Cardiac muscle cell (in vitro differentiated cells and primary cell): ENCODE results near the gene ZNF407. TPM values are rescaled to one million over a fixed set of nuclear protein-coding genes. Genes with fewer than 3 reads are reported as not detected.

Experiments used
- DNase-seq, 2 donors: peaks; one replicate each; pipeline versions ENCODE4 v3.0.0 to v3.0.0-alpha.2; 2010 to 2017; ENCODE audit warnings: low read depth in 1 of 2, low spot score in 1 of 2
- H3K27ac ChIP-seq: fragments of 200-600 bp; sonication (generic); 2 replicates; pipeline ENCODE4 v1.5.1; 2016
- H3K27me3 ChIP-seq: fragments of 200-600 bp; sonication (generic); 2 replicates; pipeline ENCODE4 v1.6.0; 2016; ENCODE audit warnings: control low read depth
- H3K36me3 ChIP-seq: fragments of 200-600 bp; sonication (generic); 2 replicates; pipeline ENCODE4 v1.5.1; 2016; ENCODE audit warnings: control low read depth
- H3K4me1 ChIP-seq: fragments of 200-600 bp; sonication (generic); 2 replicates; pipeline ENCODE4 v1.8.1; 2017; ENCODE audit warnings: low read depth, mild to moderate bottlenecking, mixed run types
- H3K4me3 ChIP-seq: fragments of 200-600 bp; sonication (generic); 2 replicates; pipeline ENCODE4 v1.5.1; 2016; ENCODE audit warnings: mild to moderate bottlenecking
- H3K9me3 ChIP-seq: fragments of 200-600 bp; sonication (generic); 2 replicates; pipeline ENCODE4 v1.5.1; 2017; ENCODE audit warnings: low read depth, mild to moderate bottlenecking, control low read depth
- polyA plus RNA-seq: library from polyadenylated mRNA; unstranded; fragments of >200 nt; fragmentation: Nextera tagmentation; extraction: Ambion mirVana; gene quantifications from 2 replicates; pipeline ENCODE4 v1.2.1, GENCODE V29; 2016
- total RNA-seq: library from RNA; depleted of rRNA; stranded (reverse); fragments of >200 nt; gene quantifications from 2 replicates; pipeline ENCODE4 v1.2.3, GENCODE V29; 2016
- TF ChIP-seq, protein P1 (sequence below): IDR thresholded peaks from 2 replicates; pipeline ENCODE4 v1.5.1; 2012; ENCODE audit warnings: low read depth, mild to moderate bottlenecking, low read length

ZNF407 gene
- total and polyA plus RNA-seq, 2 experiments from 2014 or later = 4.6 to 8.0 TPM

DNA sequence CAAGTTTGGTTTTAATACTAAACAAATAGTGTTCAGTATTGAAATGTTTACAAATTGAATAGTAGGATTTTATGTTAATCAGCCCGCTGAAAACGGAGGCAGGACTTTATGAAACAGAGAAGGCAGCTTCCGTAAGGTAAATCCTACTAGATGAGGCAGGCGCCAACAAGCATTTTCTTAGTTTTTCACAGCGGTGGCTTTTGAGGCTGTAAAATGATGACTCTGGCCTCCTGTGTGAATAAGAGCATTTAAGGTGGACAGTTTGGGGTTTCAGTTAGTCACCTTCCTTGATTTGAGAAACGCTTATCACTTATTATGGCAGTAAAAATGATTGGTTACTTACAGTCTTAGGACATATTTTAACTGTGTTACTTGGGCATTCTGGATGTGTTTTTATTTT, 398.4 kb downstream of the ZNF407 start:
- H3K27me3 ChIP-seq = no peaks in the 10 kb centered on the region
- H3K36me3 ChIP-seq = no peaks in the 10 kb centered on the region
- H3K9me3 ChIP-seq = no peaks in the 10 kb centered on the region
- no peak for DNase-seq
- peaks cover 10% of the 10 kb centered on the region for H3K4me1 ChIP-seq
- TF ChIP-seq, protein P1, sequence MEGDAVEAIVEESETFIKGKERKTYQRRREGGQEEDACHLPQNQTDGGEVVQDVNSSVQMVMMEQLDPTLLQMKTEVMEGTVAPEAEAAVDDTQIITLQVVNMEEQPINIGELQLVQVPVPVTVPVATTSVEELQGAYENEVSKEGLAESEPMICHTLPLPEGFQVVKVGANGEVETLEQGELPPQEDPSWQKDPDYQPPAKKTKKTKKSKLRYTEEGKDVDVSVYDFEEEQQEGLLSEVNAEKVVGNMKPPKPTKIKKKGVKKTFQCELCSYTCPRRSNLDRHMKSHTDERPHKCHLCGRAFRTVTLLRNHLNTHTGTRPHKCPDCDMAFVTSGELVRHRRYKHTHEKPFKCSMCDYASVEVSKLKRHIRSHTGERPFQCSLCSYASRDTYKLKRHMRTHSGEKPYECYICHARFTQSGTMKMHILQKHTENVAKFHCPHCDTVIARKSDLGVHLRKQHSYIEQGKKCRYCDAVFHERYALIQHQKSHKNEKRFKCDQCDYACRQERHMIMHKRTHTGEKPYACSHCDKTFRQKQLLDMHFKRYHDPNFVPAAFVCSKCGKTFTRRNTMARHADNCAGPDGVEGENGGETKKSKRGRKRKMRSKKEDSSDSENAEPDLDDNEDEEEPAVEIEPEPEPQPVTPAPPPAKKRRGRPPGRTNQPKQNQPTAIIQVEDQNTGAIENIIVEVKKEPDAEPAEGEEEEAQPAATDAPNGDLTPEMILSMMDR = no peak
- H3K4me3 ChIP-seq = no peak overlapping the region
- no peak overlapping the region for H3K27ac ChIP-seq

DNA sequence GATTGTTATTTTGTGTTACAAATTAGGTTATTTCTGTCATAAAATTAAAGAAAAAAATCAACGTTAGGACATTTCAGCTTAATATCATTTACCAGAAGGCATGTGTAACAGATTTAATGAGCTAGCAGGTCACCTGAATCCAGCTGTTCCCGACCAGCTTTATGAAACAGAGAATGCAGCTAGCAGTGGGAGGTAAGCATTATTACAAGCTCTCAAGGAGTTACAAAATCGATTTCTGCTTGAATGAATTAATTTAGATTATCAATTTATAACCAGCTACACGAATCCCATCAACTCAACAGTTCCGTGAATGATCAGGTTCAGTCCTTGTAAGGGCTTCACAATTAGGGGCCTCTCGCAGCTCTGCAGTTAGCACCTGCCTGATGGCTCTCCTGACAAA, 399.3 kb downstream of the ZNF407 start:
- TF ChIP-seq, protein P1 = no peak
- Histone ChIP-seq H3K36me3 (no peaks in the 10 kb centered on the region), H3K27me3 (no peaks in the 10 kb centered on the region), H3K4me3 (no peak overlapping the region), H3K9me3 (no peaks in the 10 kb centered on the region), H3K4me1 (peaks cover 10% of the 10 kb centered on the region), H3K27ac (no peak overlapping the region)
- no peak for DNase-seq

DNA sequence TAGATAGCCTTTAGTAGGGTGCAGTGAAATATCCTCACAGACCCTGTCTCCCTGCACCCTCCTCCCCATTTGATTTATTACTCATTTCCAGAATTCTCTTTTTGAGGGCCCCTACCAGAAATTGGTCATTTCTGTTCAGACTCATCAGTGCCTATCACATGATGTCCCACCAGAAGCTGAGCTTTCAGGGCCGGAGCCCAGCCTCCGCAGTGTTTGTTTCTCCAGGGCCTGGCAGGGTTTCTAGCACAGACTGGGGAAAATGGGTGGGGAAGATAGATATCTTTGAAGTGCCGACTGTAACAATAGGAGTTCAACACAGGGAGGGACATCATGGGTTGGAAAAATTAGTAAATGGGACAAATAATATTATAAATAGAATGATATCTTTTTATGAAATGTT, 403.2 kb downstream of the ZNF407 start:
- H3K9me3 ChIP-seq = no peaks in the 10 kb centered on the region
- no peak overlapping the region for H3K4me3 ChIP-seq
- H3K27ac ChIP-seq = no peak overlapping the region
- TF ChIP-seq, protein P1 = no peak
- no peaks in the 10 kb centered on the region for H3K36me3 ChIP-seq
- no peaks in the 10 kb centered on the region for H3K27me3 ChIP-seq
- DNase-seq = no peak
- peaks cover 1% of the 10 kb centered on the region for H3K4me1 ChIP-seq

DNA sequence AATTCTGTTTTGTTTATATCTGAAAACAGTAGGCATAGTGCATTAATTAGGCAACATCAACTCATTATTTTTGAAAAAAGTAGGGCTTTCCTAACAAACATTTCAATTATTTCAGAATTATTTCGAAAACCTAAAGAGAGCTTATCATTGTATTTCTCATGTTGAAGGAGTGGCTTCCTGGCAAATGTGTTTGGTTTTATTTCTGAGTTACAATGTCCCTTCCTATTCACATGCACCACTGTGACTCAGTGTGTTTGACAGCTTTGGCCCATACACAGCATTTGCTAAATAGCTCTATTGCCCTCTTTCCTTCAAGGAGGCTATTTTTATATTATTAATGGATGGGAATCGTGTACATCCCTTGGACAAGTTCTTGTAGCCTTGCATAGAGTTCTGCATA, 405.4 kb downstream of the ZNF407 start:
- Histone ChIP-seq H3K4me1 (no peaks in the 10 kb centered on the region), H3K9me3 (no peaks in the 10 kb centered on the region), H3K4me3 (no peak overlapping the region), H3K27me3 (no peaks in the 10 kb centered on the region), H3K36me3 (no peaks in the 10 kb centered on the region), H3K27ac (no peak overlapping the region)
- peak in 1 of 2 donors; percentile 64 for DNase-seq
- TF ChIP-seq, protein P1 = no peak

DNA sequence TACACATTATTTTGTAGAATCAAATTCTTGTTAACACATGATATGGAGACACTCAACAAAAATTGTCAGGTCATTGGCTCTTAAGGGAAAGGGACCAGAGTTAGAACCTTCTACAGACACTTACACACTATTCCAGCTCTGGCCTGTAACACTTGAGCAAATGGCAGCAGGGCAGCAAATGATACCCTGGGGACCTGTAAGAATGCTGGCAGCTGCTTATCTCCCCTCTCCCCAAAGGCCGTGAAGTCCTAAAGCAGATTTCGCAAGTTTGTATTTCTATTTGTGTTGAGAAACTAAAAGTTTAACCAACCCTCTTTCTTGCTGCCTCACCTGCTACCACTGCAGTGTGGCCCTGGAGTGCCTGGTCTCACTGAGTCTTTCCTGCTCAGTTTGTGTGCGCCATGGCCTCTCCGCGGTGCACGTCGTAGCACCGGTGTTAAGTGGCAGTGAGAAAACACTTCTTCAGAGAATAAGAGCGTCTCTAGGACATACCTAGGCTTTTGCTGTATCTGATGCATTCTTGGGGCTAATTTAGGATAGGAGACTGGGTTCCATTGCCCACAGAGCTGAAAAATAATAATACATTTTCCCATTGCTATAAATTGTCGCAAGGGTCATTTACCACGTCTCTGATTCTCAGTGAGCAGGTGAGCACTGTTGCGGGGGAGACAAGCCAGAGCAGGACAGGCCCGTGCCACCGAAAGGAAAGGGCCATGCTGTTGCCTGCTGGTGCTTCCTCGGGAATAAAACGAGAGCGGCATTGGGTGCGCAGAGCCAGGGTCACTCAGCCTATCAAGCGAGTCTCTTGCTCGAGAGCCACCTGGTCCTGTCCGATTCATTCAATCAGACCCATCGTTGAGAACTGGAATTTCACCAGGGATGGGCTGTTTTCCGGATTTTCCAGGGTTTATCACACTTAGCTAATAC, 406.4 kb downstream of the ZNF407 start:
- H3K4me3 ChIP-seq = no peak overlapping the region
- H3K27me3 ChIP-seq = no peaks in the 10 kb centered on the region
- H3K27ac ChIP-seq = no peak overlapping the region
- TF ChIP-seq, protein P1 = no peak
- peak in 1 of 2 donors; percentile 82 for DNase-seq
- H3K4me1 ChIP-seq = no peaks in the 10 kb centered on the region
- H3K9me3 ChIP-seq = no peaks in the 10 kb centered on the region
- H3K36me3 ChIP-seq = no peaks in the 10 kb centered on the region
